Activated CD4-positive, alpha-beta T cell treated with anti-CD3 and anti-CD28 coated beads, Interleukin-2, amount 50 U/mL, for 16 hours (primary cell): Measurements from ENCODE around the gene AGPAT2.

Experiments
- DNase-seq: peaks from one replicate; pipeline ENCODE4 v3.0.0-alpha.2; 2020

Gene AGPAT2

DNA sequence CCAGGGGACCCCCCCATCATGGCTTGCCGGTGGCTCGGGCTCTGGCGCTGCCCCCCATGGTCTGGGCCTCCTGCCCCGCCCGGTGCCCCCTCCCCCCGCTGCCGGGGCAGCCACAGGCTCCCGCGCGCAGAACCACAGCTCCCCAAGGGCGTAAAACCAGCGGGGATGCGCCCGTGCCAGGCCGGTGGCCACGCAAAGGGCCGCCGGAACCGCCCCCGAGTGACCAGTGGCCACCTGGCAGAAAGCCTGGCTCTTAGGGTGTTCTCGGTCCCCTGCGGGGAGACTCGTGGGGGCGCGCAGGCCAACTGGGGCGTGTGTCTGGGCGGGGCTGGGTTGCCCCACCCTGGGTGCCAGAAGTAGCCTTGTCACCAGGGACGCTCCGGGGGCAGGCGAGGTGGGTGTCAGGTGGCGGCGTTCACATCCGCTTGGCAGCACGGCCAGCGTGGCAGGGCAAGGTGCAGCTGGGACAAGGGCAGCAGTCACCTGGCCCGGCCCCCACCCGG, 515 bp upstream of the AGPAT2 start:
- no peak for DNase-seq

DNA sequence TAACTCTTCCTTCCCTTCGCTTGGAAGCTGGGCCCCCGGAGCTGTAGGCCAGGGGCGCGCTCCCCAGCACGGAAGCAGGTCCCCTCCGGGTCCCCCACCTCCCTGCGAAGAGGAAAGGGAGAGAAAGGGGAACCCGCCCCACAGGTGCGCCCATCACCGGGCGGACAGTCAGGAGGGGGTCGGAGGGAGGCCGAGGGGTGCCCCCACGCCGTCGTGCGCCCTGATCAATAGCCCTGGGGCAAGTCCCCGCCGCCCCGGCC, 793 bp downstream of the AGPAT2 start:
- DNase-seq: no peak

DNA sequence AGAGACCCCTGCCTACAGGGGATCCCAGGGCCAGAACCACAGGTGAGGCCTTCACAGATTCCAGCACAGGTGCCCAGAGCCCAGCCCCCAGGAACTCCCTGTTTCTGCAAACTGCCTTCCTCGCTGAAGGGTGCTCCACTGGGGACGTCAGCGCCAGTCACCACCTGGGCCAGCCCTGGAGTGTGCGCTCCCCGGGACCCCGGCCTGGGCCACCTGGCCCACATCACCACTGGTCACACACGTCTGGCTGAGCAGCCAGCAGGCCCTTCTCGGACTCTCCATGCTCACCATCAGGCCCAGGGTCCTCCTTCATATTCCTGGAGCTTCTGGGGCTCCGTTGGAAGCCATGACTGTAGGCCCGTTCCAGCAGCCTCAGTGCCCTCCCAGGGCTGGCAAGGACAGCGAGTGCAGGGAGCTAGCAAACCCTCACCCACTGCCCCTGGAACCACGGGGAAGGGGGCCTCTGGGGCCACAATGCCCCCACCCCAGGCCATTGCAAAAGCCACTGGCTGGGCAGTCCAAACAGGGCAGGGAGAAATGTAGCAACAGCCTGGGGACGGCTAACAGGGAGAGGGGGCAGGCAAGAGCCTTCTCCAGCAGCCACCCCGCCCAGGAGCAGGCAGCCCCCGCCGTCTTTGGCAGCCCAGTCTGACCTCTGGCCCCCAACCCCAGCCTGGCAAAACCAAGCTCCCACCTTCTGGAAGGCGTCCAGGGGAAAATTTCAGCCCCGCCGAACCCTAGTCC, 1.3 kb downstream of the AGPAT2 start:
- DNase-seq: no peak

DNA sequence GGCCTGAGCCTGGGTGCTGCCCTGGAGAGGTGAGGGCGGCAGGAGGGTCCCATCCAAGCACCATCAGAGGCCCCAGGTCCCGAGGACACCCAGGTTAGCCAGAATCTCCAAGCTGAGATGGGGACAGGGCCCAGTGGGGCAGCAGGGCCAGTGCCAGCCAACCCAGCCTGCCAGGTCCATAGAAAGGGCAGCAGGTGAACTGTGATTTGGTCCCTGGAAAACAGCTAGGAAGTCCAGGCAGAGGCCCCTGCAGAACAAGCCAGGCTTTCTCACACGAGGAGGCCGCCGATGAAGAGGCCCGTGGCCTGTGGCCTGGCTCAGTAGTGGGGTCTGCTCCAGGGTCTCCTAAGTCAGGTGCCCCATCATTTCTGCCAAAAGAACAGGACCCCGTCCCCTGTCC, 2.0 kb downstream of the AGPAT2 start:
- DNase-seq: no peak

DNA sequence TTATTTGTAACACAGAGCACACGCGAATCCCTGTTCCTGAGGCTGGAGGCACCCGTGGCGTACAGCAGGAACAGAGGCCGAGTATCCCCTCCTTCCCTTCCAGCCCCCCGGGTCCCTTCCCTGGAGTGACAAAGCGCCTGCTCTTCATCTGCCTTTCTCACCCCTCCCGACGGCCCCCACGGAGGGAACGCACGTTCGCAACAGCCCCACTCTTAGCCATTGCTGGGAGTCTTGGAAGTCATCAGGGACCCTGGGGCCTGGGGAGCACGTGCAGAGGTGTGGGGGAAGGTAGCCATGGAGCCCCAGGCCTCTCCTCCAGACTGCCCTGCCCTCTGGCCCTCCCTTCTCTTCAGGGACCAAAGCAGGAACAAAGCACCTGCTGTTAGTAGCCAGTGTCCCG, 2.5 kb downstream of the AGPAT2 start:
- no peak for DNase-seq

DNA sequence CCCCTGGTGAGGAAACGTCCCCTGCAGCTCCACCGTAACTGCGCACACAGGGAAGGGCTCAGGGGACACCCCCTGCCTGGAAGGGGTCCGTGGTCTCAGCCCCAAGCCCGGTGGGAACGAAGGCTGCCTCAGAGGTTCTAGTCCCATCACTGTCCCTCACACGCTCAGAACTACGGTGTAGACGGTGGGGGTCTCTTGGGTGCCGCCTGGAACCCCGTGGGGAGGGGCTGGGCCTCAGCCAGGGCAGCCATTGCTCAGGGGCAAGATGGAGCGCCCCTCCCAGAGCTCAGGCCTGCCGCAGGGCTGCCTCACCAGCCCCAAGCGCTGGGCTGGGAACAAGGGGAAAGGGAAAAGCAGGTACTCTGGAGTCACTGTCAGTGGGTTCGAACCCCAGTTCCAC, 2.9 kb downstream of the AGPAT2 start:
- no peak for DNase-seq

DNA sequence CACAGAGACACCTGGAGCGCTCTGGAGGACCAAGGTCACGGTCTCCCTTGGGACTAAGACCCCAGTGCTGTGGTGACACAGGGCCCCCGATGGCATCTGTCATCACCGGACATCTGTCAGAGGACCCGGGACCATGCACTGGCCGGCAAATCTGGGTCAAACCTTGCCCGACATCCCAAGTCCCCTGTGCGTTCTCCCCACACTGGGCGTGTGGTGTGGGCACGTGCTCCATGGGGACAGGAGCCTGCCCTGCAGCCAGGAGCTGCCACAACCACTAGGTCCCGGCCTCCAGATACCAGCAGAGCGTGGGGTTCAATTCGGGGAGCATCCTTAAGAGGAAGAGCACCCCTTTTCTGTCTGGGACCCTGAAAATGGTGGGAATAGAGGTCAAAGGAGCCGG, 3.5 kb downstream of the AGPAT2 start:
- DNase-seq: no peak

DNA sequence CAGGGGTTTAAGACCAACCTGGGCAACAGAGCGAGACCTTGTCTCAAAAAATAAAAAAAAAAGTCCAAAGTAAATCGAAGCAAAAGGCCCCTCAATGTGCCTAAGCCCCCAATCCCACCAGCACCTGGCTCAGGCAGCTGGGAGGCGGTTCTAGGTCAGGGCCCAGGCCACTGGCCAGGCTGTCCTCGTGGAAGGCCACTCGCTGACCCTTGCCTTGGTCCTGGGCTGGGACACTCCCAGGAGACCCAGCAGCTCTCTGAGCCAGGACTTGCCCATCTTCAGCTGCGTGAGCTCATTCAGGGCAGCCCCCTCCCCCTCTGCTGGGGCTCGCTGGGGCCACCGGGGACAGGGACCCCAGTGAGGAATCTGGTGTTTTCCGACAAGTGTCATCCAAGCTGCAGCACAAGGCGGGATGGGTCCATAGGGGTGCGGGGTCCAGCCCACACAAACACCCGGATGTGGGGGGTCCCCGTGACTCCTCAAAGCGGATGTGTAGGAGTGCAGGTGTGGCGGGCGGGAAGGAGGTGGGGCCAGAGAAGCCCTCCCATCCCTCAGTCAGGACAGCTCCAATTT, 4.0 kb downstream of the AGPAT2 start:
- no peak for DNase-seq

DNA sequence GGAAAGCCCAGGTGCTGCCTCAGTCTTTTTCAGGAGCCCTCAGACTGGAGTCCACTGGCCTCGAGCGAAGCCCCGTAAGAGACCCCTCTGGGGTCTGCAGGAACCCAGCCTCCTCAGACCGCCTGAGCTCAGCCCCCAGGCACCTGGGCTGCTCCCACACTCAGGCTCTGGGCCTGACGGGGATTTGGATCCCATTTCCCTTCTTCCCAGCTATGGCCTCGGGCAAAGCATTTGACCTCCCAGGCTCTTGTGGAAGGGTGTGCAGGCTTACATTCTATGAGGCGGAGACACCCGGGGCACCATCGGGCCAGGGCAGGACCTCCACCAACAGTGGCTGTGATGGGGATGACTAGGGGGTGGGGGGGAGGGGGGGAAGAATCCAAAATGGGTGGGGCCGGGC, 4.5 kb downstream of the AGPAT2 start:
- DNase-seq: no peak

DNA sequence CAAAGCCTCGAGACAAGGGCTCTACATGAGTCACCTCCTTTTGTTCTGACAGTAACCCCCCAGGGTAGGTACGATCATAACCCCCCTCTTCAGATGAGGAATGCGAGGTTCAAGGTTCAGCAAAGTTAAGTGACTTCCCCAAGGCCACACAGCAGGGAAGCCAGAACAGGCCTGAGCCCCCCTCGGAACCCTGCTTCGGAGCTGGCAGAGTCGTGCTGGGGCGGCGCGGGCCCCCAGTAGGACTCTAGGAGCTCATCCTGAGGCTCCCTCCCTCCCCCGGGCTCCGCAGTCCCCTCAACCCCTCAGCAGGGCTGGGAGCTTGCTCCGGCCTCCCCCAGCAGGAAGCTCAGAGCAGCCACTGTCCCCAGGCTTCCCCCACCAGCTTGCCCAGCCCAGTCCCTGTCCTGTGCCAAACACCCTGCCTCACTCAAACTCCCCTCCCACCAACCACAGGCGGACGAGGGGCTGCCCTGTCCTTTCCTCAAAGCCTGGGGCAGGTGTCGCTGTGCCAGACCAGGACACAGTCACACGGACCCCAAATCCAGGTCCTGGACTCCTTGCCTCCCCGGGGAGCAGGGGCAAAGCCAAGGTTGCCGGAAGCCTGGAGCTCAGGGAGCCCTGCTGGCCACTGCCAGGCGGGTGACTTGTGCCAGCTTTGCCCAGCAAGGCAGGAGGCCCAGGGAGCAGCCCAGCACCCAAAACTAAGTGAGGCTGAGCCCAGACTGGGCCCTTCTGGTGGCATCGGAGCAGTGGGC, 5.1 kb downstream of the AGPAT2 start:
- no peak for DNase-seq

DNA sequence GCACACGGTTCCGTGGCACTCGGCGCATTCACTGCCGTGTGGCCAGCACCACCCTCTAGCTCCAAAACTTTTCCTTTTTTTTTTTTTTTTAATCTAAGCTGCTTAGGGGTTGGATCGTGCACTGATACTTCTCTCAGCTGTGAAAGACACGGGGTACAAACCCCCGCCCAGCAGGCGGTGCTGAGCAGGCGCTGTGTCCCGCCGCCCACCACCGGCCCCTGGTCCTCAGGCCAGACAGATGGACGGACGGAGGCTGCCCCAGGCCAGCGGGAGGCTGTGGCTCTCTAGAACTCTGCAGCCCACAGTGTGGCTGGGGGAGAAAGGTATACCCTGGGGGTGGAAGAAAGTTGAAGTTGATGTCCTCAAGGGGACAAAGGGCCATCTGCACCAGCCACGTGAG, 6.2 kb downstream of the AGPAT2 start:
- no peak for DNase-seq

DNA sequence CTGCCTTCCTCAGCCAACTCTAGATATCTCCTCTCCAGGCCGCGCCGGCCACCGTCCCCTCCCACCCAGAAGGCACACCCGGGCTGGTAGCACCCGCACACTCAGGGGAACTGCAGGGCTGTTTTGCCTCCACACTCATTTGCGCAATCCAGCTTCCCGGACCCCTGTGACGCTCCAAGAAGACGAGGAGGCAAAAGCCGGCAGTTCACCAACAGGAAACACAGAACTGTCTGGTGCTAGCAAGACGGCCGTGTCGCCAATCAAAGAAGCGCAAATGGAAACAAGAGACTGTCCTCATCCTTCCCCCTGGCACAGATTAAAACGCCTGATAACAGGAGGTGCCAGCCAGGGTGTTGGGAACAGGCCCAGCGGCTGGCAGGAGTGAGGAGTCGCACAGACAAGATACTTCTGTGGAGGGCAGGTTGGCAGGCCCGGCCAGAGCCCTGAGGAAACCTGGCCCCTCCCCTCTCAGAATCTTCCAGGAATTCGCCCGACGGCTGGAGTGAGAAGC, 7.8 kb downstream of the AGPAT2 start:
- DNase-seq: no peak

DNA sequence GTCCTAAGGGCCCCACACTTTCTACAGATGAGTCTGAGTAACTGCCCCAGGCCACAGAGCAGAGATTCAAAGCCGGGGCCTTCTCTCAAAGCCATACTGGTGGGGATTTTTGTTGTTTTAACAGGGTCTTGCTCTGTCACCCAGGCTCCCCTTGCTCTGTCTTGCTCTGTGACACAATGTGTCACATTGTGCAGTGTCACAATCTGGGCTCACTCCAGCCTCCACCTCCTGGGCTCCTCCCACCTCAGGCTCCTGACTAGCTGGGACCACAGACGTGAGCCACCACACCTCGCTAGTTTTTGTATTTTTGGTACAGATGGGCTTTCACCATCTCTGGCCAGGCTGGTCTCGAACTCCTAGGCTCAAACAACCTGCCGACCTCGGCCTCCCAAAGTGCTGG, 8.6 kb downstream of the AGPAT2 start:
- no peak for DNase-seq

DNA sequence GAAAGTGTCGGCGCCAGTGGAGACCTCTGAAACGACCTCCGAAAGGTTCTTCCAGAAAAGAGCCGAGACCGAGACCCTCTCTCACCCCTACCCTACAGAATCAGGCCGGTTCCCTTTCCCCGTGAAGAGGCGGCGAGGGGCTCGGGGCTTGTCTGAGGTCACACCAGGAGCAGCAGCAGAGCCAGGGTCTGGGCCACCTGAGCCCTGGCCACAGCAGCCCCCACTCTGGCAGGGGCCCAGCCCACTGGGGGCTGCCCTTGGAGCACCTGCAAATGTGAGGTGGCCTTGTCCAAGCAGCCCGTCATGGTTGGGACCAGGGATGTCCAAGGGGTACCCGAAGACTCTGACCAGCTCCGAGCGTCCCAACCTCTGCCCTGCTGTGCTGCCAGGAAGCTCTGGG, 9.2 kb downstream of the AGPAT2 start:
- DNase-seq: no peak

DNA sequence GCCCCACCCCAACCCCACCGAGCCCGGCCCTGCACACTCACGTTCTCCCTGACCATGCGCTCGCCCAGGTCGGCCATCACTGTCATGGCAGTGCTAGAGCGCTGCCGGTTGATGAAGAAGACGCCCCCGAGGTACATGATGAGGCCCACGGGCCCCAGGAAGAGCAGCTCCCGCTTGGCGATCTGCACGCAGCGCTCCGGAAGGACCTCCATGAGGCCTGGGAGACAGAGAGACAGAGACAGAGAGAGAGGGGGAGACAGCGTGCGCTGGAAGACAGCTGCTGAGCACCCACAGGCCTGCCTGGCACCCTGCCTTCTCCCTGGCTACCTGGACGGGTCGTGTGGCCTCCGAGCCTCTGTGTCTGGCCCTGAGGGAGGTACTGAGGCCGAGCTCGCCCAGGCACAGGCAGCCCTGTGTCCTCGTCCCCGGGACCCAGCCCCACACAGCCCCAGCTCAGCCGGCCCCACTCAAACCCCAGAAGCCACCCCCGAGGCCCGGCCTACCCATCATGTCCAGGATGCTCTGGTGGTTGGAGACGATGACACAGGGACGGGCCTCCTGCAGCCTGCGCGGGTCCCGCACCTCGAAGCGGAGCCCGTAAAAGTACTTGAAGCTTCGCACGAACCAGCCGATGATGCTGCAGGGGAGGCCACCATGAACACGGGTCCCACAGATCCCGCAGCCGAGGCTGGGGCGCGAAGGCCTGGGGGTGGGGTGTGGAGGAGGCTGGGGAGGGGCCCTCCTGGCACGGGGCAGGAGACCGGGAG, 10.2 kb downstream of the AGPAT2 start:
- no peak for DNase-seq

DNA sequence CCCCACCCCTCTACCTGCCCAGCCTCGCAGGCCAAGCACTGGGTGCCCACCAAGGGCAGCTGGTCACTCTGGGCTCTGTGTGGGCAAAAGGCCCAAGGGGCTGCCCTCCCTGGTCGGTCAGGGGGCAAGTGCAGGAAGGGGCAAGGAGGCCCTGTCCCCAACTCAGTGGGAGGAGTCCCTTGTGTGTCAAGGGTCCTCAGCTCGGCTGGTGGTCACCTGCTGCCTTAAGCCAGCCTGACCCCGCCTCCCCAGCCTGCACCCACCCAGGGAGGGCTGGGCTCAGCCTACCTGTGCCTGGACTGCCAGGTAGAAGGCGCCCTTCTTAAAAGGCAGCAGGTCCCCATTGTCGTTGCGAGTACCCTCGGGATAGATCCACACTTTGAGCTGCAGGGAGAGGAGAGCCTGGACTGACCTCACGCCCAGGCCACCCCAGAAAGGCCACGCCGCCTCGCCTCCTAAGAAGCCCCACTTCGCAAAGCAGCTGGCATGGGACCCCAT, 10.9 kb downstream of the AGPAT2 start:
- no peak for DNase-seq

DNA sequence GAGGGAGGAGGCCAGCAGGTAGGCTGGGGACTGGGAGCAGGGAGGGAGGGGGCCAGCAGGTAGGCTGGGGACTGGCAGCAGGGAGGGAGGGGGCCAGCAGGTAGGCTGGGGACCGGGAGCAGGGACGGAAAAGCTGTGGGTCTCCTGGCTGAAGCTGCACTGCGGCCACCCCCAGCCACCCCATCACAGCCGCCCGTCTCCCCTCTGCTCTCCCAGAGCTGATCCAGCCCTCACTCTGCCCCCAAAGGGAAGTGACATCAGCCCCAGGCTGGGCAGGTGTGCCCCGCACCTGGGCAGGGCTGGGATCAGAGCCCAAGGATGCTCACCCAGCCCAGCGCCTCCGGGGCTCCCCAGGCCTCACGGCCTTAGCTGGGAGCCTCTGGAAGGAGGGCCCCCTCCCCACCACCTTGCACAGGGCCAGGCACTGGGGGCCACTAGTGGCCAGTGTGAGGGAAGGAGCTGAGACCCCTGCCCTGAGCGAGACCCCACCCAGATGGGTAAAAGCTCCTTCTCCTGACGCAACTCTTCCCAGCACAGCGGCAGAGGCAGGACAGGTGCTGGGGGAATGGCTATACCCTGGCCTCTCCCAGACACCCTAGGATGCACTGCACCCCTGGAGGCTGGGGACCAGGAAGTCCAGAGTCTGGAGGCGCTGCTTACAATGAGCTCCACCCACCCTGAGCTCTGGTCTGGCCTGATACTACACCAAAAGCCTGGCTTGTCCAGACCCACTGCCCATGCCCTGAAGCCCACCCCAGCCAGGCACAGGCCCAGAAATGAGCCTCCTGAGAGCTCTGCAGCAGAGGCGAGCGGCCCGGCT, 11.6 kb downstream of the AGPAT2 start:
- DNase-seq: no peak

DNA sequence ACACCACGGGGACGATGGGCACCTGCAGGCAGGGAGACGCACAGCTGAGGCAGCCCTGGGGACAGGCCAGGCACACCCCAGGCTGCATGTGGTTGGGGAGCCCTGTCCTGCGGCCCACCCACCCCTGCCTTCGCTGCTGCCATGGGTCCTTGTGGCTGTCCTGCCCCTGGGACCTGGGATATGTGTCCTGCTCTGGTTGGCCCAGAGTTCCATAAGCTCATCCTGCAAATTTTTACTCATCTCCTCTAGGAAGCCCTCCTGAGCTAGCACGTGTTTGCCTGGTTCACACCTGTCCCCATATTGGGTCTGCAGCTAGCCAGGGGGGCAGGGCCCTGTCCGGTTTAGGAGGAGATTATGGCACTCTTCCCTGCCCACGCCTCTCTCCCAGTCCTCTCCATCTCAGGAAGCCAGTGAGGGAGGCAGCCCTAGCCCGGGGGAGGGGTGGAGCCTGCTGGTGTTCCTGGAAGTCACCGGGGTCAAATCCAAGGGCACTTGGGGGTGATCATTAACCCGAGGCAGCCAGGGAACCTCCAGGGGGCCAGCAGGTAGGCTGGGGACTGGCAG, 12.4 kb downstream of the AGPAT2 start:
- no peak for DNase-seq

DNA sequence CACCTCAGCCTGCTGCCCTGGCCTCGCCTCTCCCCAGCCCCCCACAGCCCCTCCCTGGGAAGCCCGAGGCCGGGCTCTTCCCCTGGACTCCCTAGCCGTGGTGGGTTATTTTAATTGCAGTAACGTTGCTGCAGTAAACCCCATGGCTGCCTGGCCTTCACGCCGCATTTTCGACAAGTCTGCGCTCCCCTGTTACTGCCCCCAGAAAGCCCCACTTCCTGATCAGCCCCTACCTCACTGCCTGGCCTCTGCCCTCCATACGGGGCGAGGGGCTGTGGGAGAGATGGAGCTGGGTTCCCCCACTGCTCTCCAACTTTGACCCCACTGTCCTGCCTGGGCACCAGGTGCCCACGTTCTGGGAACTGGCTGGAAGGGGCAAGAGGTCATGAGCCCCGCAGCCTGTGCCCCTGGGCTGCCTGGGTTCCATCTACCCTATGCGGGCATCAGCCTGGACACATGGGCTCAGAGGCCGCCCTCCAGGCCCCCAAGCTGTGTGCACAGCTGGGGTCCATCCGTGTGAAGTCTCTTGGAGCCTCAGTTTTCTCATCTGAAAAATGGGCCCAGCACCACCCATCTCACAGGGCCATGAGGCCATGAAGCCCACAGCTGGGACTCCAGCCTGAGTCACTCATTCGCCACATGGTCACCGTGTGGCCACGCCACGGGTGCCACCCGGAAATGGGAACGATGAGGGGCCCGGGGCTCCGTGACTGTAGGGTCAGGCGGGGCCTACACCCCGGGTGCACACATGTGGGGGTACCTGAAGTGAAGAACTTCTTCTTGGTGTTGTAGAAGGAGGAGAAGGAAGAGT, 13.1 kb downstream of the AGPAT2 start:
- DNase-seq: no peak

DNA sequence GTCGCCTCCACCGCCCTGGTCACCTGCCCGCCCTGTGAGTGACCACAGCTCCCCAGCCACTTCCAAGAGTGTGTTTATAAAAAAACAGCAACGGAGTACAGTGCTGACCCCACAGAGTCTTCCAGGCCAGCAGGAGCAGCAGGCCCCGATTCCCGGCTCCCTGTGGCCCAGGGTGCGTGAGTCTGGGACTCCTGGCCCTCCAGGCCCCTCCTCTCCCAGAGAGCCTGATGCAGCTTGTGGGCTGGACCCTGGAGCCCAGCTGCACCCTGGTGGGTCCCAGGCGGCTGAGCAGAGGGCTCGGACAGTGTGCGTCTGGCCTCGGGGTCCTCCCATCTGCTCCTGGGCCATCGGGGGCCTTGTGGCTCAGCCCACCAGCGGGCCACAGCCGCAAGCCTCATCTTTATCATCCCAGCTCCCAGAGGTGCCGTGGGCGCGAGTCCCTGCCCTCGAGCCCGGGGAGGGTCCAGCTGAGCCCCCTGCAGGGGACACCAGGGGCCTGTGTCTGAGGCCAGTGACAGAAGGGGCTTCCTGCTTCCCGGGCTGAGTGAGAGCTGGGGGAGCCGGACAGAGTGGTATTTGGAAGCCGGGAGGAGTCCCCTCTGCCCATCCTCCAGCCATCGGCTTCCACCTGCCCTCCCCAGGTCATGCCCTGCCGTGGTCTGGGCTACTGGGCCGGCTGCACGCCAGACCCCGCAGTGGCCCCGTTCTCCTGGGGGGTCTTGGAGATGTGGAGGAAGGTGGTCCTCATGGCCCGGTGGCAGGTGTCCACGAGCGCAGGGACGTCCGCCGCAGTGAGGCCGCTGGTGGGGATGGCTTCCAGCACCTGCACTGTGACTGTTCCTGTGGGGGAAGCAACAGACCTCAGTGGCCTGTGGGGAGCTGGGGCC, 13.9 kb downstream of the AGPAT2 start:
- no peak for DNase-seq
